ENCODE measurements around the gene GID8.

GRCh38 chr20:62991196-62991807, 53.4 kb downstream of the GID8 start:
- no peak for TF ChIP-seq STAT5B (CRISPR knock-in tag; IDR thresholded peaks at IDR 0.05)
- TF ChIP-seq SMC3 (conservative IDR thresholded peaks at IDR 0.05; ENCODE audit: insufficient read depth, low read depth, low read length): no peak
- TF ChIP-seq NR3C1 (CRISPR knock-in tag; IDR thresholded peaks at IDR 0.05): no peak
- TF ChIP-seq CBFB (CRISPR knock-in tag; IDR thresholded peaks at IDR 0.05): no peak
- TF ChIP-seq CTCF (IDR thresholded peaks at IDR 0.05 in 2 of 3, conservative IDR thresholded peaks at IDR 0.05 in 1 of 3; ENCODE audit: insufficient read depth in 2 of 3, low read depth in 1 of 3, low read length in 3 of 3): no peak
- TF ChIP-seq ZNF384 (IDR thresholded peaks at IDR 0.05; ENCODE audit: low read depth, low read length): no peak
- TF ChIP-seq TCF7L2 (IDR thresholded peaks at IDR 0.05; ENCODE audit: low read depth, low read length): no peak
- TF ChIP-seq YY1 (IDR thresholded peaks at IDR 0.05; ENCODE audit: borderline replicate concordance in 1 of 3, control insufficient read depth in 1 of 3, extremely low read depth in 1 of 3, insufficient read depth in 3 of 3, insufficient read length in 1 of 3, insufficient replicate concordance in 2 of 3, low read depth in 1 of 3, low read length in 2 of 3): no peak
- TF ChIP-seq SP1 (CRISPR knock-in tag; IDR thresholded peaks at IDR 0.05): no peak
- no peak for TF ChIP-seq FOXO4 (CRISPR knock-in tag; IDR thresholded peaks at IDR 0.05)
- TF ChIP-seq CHCHD3 (CRISPR knock-in tag; IDR thresholded peaks at IDR 0.05): no peak
